LNCaP clone FGC (cell line): ENCODE measurements around the gene TSC22D3.
"Not testable (repeated sequence)": the region's sequence is repeated elsewhere in the genome, so short reads cannot be mapped to it uniquely, and the experiment has no call there.

Experiments
- DNase-seq: peaks from one replicate; pipeline ENCODE4 v3.0.0-alpha.2; 2011; ENCODE audit warnings: low read depth
- H3K4me3 ChIP-seq: 2 replicates; pipeline ENCODE4 v1.5.1; 2011; ENCODE audit warnings: mild to moderate bottlenecking, low read depth, low read length, control low read depth
- CTCF ChIP-seq: IDR thresholded peaks from 2 replicates; pipeline ENCODE4 v1.5.1; 2012; ENCODE audit warnings: mild to moderate bottlenecking; ENCODE audit not compliant: control insufficient read depth, insufficient read depth; ENCODE audit errors: extremely low read depth

The TSC22D3 gene

GRCh38 chrX:107691024-107691448 lies 84.6 kb downstream of the TSC22D3 start:
- H3K4me3 ChIP-seq: no peak overlapping the region
- no peak for DNase-seq
- TF ChIP-seq CTCF: no peak

GRCh38 chrX:107687445-107687844 lies 88.1 kb downstream of the TSC22D3 start:
- no peak for TF ChIP-seq CTCF

GRCh38 chrX:107686792-107687191 lies 88.8 kb downstream of the TSC22D3 start:
- no peak for DNase-seq
- TF ChIP-seq CTCF: no peak
- no peak overlapping the region for H3K4me3 ChIP-seq

More at GRCh38 chrX:107687445-107687844, 88.1 kb downstream of the TSC22D3 start:
- DNase-seq: no peak
- no peak overlapping the region for H3K4me3 ChIP-seq

- no peak for TF ChIP-seq CTCF
- DNase-seq: no peak
- no peak overlapping the region for H3K4me3 ChIP-seq
Measured at GRCh38 chrX:107686026-107686425, 89.6 kb downstream of the TSC22D3 start.

GRCh38 chrX:107685586-107685985 lies 90.0 kb downstream of the TSC22D3 start:
- not testable (repeated sequence) for DNase-seq, H3K4me3 ChIP-seq

- no peak overlapping the region for H3K4me3 ChIP-seq
- TF ChIP-seq CTCF: no peak
- DNase-seq: peak; percentile 36
Measured at GRCh38 chrX:107684956-107685385, 90.6 kb downstream of the TSC22D3 start.

GRCh38 chrX:107683931-107684330 lies 91.7 kb downstream of the TSC22D3 start:
- H3K4me3 ChIP-seq: no peak overlapping the region
- no peak for DNase-seq
- TF ChIP-seq CTCF: no peak
